Measurements from ENCODE around the gene ENTPD6.
A peak's percentile ranks its signal among the peaks of the same experiment; 100 is the strongest.
"Not testable (repeated sequence)": the region's sequence is repeated elsewhere in the genome, so short reads cannot be mapped to it uniquely, and the experiment has no call there.

ENTPD6 gene

GRCh38 chr20:25195014-25195961 is at the start of gene ENTPD6:
Gene ENTPD6, plus strand, starts transcription at chr20:25195712. Its CDS starts 10,825 bp downstream, at chr20:25206537.
- DNase-seq (ENCODE audit: low read depth in 2 of 2) = peak; percentile 87 to 93

DNA sequence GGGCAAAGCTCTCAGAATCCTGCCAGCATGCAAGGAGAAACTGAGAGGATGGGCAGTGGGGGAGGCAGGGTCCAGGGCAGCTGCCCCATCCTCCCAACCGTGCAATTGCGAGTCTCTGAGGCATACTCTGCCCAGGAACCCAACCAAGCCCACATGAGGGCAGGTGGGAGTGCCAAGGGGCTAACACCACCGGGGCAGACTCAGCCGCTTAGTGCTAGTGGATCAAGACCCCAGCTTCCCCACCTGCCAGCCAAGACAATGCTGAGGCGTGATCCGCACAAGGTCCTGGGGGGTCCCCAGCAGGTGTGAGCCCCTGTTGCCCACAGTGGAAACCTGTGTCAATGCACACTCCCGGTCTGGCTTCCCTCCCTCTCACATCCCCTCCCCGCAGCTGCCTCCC is 48.5 kb upstream of the ENTPD6 start:
- no peak for DNase-seq (ENCODE audit: low read depth in 2 of 2)

- no peak for DNase-seq (ENCODE audit: low read depth in 2 of 2)
Measured at GRCh38 chr20:25147716-25148115, 47.8 kb upstream of the ENTPD6 start.

DNA sequence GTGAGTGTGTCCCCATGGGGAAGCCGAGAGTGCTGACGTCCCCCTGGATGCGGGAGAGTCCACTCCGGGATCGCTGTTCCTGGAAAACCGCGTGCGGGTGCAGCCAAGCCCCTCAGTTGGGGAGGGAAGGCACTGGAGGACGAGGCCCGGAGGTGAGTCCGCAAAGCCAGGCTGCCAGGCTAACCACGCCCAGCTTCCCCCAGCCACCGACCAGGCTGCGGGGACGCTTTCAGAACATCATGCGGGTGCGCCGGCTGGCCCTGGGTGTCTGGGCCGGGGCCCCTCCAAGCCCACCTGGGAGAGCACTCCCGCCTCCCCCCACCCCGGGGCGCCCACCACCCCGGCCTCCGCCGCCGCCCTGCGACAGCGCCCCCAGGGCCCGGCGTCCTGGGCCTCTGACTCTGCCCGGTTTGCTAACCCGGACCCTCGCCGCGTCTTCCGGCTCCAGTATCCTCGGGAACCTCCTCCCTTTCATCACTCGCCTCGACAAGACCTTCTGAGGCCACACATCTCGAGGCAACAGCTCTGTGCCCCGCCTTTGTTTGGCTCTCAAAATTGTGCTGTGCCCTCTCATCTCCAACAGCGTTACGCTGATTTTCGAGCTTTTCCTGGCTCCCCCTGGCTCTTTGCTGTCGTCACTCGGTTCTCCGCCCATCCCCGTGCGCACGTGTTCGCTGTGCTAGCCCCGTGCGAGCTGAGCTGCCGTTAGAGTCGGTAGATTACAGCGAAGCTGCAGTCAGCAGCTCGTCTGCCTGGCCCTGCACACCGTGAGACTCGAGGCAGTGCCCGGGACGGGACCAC is 47.1 kb upstream of the ENTPD6 start:
- DNase-seq (ENCODE audit: low read depth in 2 of 2) = peak; percentile 56 to 59

GRCh38 chr20:25148982-25149846 is 46.3 kb upstream of the ENTPD6 start:
- no peak for DNase-seq (ENCODE audit: low read depth in 2 of 2)

- no peak for DNase-seq (ENCODE audit: low read depth in 2 of 2)
Measured at GRCh38 chr20:25150016-25150415, 45.5 kb upstream of the ENTPD6 start.

- DNase-seq (ENCODE audit: low read depth in 2 of 2) = no peak
Measured at GRCh38 chr20:25158043-25158442, 37.5 kb upstream of the ENTPD6 start.

DNA sequence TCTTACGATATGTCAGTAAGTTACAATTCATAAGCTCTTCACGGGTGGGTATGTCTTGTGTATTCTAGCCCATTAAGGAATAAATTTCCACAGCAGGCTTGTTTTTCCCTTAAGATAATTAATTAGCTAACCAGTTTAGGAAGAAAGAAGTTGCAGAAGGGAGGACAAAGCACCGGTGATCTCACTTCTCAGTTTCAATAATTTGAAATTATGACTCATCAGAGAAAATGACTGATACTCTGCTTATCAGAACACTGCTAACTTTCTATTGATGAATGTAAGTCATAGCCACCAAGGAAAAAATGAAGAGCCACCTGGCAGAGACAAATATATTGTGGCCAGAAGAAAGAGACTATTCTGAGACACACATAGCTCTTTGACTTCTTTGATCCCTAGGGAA is 35.0 kb upstream of the ENTPD6 start:
- no peak for DNase-seq (ENCODE audit: low read depth in 2 of 2)

DNA sequence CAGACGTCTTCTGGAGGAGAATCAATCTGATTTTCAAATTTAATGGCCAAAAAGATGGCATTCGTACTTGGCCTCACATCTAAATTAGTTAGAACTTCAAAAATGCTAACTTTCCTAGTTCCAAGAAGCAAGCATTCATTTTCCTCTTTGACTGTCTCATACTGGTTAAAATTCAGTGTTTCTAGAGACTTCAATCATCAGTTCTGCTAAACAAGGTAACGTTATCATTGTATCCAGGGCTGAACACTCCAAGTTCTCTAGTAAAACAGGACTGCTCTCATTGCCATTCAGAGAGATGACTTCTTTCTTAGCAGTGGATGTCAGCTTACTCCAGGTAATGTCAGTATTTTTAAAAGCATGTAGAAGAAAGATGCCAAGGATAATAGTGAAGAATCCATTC is 34.6 kb upstream of the ENTPD6 start:
- DNase-seq (ENCODE audit: low read depth in 2 of 2) = no peak

GRCh38 chr20:25165128-25165527 is 30.4 kb upstream of the ENTPD6 start:
- no peak for DNase-seq (ENCODE audit: low read depth in 2 of 2)

GRCh38 chr20:25166105-25166782 is 29.3 kb upstream of the ENTPD6 start:
- not testable (repeated sequence) for DNase-seq (ENCODE audit: low read depth in 2 of 2)

- no peak for DNase-seq (ENCODE audit: low read depth in 2 of 2)
Measured at GRCh38 chr20:25173321-25173720, 22.2 kb upstream of the ENTPD6 start.

DNA sequence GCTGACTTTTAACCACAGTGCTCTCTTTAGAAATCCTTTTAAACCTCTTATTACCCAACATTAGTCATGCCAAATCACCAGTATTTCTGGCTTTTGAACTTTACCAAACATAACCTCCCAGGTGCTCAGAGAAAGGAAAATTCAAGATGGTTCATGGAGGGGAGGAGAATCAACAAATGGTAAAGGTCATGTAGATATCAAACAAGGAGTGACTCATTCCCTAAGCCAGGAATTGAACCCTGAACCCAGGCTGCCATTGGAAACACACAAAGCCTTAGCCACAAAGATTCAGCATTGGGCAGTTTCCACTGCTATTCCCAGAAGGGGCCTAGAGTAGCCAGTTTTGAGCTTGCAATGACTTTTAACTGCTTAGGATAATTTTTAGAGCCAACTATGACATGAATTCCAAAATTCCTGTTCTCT is 21.6 kb upstream of the ENTPD6 start:
- no peak for DNase-seq (ENCODE audit: low read depth in 2 of 2)

GRCh38 chr20:25176184-25176583 is 19.3 kb upstream of the ENTPD6 start:
- DNase-seq (ENCODE audit: low read depth in 2 of 2) = no peak

DNA sequence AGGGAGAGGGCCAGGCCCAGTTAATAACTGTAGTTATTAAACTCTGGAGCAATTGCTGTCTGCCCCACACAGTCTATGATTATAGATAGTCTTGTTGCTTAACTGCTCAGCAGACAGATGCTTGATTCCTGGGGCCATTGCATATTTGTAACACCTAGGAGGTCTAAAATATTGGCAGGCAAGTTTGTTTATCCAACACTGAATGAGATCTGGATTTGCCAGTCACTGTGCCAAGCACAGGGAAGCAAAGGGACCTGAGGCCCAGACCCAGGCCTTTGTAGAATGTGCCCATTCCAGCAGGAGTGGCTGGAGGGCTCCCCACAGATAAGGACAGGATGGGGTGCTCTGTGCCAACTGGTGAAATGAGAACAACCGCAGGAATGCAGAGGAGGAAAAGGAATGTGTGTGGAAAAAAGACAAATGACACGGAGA is 17.6 kb upstream of the ENTPD6 start:
- no peak for DNase-seq (ENCODE audit: low read depth in 2 of 2)

DNA sequence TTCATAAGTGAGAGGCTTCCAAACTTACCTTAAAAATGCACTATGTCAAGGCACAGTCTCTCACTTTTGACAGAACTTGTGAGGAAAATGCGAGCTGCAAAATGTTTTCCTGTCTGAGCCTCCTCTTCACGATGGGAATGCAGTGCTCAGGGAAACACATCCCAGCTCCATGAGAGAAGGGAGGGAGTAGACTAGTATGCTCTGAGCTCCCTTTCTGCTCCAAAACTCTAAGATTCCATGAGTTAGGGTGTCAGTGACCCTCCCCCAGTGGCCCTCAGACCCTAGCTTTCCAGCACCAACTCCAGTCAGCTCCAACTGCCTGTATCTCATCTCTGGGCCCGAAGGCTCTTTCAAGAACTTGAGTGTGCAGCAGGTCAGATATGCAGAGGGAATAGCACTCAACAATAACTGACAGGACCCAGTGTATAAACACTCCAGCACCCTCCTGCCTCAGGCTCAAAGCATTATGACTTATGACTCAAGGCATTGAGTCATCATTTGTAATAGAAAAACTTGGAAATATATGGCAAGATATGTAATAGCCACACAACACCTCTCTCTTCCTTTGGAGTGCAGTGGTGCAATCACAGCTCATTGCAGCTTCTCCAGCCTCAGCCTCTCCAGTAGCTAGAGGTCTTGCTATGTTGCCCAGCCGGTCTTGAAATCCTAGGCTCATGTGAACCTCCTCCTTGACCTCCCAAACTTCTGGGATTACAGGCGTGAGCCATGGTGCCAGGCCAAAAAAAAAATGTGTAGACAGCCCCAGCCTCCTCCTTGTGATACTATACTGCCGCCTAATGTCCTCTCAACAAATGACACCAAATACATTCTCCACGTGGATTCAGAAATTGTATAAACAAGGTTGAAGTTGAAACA is 16.7 kb upstream of the ENTPD6 start:
- no peak for DNase-seq (ENCODE audit: low read depth in 2 of 2)

DNA sequence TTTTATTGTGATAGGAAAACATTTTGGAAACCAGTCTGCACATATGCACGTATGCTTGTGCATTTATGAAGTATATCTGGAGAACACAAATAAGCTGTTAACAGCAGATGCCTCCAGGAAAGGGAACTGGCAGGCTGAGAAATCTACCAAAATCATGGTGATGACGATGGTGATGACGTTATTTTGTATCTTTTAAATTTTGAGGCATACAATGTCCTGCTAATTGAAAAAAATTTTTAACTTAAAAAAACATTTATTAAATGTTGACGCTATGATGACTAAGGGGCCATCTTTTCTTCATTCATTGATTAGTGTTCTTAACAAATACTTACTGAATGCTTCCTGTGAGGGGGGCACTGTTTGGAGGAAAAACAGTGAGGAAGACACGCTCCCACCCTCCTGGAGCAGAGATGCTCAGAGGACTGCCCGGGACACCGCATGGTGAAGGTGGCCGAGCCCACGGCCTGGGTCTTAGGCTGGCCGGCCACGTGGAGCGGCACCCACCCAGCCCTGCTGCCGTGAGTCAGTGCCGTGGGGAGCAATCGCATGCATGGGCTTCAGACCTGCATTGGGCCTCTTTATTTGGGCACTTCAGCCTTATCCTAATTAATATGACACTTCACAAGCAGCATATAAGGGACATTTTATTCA is 15.9 kb upstream of the ENTPD6 start:
- no peak for DNase-seq (ENCODE audit: low read depth in 2 of 2)

GRCh38 chr20:25184391-25184790 is 11.1 kb upstream of the ENTPD6 start:
- not testable (repeated sequence) for DNase-seq (ENCODE audit: low read depth in 2 of 2)

DNA sequence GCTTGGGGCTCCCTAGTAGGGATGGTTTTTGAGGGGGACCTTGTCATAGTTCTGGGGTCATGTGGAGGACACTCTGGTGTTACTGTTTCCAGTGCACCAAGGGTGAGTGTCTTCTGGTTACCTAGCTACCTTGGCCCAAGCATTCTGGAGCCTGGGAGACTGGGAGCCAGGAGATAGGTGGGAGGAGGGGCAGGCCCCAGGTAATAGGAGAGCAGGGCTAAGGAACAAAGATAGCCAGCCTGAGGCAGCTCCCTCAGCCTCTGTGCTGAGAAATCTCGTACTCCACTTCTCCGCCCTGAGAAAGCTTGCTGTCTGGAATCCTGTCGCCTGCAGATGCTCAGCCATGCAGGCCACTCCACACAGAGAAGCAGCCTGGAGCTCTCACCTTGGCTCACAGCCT is 8.3 kb upstream of the ENTPD6 start:
- DNase-seq (ENCODE audit: low read depth in 2 of 2) = no peak

DNA sequence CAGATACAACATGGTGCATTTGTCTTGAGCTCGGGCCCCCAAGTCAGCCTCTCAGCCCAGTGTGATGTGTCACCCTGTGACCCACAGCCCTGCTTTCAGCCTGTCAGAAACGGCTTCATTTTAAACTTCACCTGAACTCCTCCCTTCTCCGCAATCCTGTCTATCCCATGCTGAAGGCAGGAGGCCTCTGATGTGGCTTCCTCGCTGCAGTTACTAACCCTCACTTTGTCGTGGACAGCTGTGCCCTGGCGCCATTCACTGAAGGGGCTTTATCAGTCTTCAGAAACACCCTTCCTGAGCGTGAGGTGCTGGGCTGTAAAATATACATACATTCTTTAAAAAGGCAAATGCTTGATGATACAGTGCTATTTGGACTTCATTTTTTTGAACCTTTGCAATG is 7.9 kb upstream of the ENTPD6 start:
- DNase-seq (ENCODE audit: low read depth in 2 of 2) = no peak
